ENCODE results near the gene KLHL17.

DNA sequence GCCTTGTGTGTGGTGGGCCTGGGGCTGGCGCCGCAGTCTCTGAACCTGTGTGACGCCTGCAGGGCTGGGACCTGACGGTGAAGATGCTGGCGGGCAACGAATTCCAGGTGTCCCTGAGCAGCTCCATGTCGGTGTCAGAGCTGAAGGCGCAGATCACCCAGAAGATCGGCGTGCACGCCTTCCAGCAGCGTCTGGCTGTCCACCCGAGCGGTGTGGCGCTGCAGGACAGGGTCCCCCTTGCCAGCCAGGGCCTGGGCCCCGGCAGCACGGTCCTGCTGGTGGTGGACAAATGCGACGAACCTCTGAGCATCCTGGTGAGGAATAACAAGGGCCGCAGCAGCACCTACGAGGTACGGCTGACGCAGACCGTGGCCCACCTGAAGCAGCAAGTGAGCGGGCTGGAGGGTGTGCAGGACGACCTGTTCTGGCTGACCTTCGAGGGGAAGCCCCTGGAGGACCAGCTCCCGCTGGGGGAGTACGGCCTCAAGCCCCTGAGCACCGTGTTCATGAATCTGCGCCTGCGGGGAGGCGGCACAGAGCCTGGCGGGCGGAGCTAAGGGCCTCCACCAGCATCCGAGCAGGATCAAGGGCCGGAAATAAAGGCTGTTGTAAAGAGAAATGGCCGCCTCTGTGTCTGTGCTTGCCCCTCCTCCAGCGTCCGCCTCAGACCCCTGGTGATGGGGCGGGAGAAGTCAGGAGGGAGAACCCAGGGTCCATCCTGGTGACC is 53.7 kb downstream of the KLHL17 start:
- TF ChIP-seq CTCF (optimal IDR thresholded peaks at IDR 0.05 in 1 of 3, IDR thresholded peaks at IDR 0.05 in 1 of 3, conservative IDR thresholded peaks at IDR 0.05 in 1 of 3; ENCODE audit: extremely low read depth in 1 of 3, insufficient read depth in 2 of 3, low read length in 3 of 3) (no peak), EZH2 (IDR thresholded peaks at IDR 0.05; ENCODE audit: low read length) (no peak)
